Measurements from ENCODE around the gene GRIN2A.

DNA sequence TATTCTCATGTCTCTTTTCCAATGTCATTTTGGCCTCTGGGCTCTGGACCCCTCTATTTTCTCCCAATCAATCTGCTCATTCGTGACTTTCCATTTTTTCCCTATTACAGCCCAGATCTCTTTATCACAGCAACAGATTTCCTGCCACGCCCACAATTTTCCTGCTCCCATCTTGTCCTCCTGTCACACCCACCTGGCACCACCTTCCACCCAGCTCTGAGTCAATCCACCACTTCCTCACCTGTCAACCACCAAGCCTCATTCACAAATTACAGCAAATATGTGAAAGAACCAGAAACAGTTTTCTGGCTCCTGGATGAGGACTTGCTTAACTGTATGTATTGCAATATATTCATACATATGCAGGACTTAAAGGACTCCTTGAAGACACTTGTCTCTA lies 311.3 kb downstream of the GRIN2A start:
- TF ChIP-seq, protein P1, sequence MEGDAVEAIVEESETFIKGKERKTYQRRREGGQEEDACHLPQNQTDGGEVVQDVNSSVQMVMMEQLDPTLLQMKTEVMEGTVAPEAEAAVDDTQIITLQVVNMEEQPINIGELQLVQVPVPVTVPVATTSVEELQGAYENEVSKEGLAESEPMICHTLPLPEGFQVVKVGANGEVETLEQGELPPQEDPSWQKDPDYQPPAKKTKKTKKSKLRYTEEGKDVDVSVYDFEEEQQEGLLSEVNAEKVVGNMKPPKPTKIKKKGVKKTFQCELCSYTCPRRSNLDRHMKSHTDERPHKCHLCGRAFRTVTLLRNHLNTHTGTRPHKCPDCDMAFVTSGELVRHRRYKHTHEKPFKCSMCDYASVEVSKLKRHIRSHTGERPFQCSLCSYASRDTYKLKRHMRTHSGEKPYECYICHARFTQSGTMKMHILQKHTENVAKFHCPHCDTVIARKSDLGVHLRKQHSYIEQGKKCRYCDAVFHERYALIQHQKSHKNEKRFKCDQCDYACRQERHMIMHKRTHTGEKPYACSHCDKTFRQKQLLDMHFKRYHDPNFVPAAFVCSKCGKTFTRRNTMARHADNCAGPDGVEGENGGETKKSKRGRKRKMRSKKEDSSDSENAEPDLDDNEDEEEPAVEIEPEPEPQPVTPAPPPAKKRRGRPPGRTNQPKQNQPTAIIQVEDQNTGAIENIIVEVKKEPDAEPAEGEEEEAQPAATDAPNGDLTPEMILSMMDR (IDR thresholded peaks at IDR 0.05), result no peak
- no peak for TF ChIP-seq POLR2A (IDR thresholded peaks at IDR 0.05)
- TF ChIP-seq POLR2AphosphoS5 (IDR thresholded peaks at IDR 0.05), result no peak
